ENCODE data around the gene ZRSR2.

DNA sequence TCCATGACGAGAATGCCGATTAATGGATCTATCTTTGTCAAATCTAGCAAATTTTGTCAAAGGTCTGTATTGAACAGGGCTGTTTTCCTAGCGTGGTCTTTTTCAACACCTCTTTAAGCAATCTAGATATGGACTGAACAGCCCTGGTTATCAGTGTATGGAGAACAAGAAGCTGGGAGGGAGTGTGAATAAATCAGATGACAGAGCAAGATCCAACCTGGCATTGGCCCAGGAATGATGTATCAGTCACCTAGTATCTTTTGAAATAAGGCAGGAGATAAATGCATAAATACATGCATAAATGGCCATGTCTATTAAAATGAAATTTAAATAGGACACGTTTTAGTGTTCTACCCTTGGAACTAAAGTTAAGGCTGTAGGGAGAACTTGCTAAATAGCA is 80.0 kb downstream of the ZRSR2 start:
- no peak for TF ChIP-seq JUNB (IDR thresholded peaks at IDR 0.05)
- TF ChIP-seq ASH2L (IDR thresholded peaks at IDR 0.05; ENCODE audit: borderline replicate concordance, low read depth), result no peak
- TF ChIP-seq, protein P1, sequence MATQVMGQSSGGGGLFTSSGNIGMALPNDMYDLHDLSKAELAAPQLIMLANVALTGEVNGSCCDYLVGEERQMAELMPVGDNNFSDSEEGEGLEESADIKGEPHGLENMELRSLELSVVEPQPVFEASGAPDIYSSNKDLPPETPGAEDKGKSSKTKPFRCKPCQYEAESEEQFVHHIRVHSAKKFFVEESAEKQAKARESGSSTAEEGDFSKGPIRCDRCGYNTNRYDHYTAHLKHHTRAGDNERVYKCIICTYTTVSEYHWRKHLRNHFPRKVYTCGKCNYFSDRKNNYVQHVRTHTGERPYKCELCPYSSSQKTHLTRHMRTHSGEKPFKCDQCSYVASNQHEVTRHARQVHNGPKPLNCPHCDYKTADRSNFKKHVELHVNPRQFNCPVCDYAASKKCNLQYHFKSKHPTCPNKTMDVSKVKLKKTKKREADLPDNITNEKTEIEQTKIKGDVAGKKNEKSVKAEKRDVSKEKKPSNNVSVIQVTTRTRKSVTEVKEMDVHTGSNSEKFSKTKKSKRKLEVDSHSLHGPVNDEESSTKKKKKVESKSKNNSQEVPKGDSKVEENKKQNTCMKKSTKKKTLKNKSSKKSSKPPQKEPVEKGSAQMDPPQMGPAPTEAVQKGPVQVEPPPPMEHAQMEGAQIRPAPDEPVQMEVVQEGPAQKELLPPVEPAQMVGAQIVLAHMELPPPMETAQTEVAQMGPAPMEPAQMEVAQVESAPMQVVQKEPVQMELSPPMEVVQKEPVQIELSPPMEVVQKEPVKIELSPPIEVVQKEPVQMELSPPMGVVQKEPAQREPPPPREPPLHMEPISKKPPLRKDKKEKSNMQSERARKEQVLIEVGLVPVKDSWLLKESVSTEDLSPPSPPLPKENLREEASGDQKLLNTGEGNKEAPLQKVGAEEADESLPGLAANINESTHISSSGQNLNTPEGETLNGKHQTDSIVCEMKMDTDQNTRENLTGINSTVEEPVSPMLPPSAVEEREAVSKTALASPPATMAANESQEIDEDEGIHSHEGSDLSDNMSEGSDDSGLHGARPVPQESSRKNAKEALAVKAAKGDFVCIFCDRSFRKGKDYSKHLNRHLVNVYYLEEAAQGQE (IDR thresholded peaks at IDR 0.05; ENCODE audit: low read depth, low read length), result no peak
- no peak for TF ChIP-seq CEBPB (IDR thresholded peaks at IDR 0.05; ENCODE audit: borderline replicate concordance in 1 of 2, low read depth in 2 of 2, low read length in 2 of 2)
- TF ChIP-seq TCF7 (IDR thresholded peaks at IDR 0.05; ENCODE audit: borderline replicate concordance), result no peak
- TF ChIP-seq, protein P2, sequence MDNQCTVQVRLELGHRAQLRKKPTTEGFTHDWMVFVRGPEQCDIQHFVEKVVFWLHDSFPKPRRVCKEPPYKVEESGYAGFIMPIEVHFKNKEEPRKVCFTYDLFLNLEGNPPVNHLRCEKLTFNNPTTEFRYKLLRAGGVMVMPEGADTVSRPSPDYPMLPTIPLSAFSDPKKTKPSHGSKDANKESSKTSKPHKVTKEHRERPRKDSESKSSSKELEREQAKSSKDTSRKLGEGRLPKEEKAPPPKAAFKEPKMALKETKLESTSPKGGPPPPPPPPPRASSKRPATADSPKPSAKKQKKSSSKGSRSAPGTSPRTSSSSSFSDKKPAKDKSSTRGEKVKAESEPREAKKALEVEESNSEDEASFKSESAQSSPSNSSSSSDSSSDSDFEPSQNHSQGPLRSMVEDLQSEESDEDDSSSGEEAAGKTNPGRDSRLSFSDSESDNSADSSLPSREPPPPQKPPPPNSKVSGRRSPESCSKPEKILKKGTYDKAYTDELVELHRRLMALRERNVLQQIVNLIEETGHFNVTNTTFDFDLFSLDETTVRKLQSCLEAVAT (IDR thresholded peaks at IDR 0.05), result no peak
- no peak for TF ChIP-seq EZH2 (IDR thresholded peaks at IDR 0.05; ENCODE audit: borderline replicate concordance, control insufficient read depth, low read depth, low read length)
- TF ChIP-seq SREBF2 (IDR thresholded peaks at IDR 0.05; ENCODE audit: low read length), result no peak
- TF ChIP-seq, protein P3, sequence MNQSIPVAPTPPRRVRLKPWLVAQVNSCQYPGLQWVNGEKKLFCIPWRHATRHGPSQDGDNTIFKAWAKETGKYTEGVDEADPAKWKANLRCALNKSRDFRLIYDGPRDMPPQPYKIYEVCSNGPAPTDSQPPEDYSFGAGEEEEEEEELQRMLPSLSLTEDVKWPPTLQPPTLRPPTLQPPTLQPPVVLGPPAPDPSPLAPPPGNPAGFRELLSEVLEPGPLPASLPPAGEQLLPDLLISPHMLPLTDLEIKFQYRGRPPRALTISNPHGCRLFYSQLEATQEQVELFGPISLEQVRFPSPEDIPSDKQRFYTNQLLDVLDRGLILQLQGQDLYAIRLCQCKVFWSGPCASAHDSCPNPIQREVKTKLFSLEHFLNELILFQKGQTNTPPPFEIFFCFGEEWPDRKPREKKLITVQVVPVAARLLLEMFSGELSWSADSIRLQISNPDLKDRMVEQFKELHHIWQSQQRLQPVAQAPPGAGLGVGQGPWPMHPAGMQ (IDR thresholded peaks at IDR 0.05; ENCODE audit: borderline replicate concordance), result no peak
- TF ChIP-seq ATF7 (IDR thresholded peaks at IDR 0.05; ENCODE audit: low read depth), result no peak
- TF ChIP-seq NBN (IDR thresholded peaks at IDR 0.05), result no peak
- TF ChIP-seq POLR2A (IDR thresholded peaks at IDR 0.05; ENCODE audit: low read depth, low read length), result no peak
- no peak for TF ChIP-seq SP1 (IDR thresholded peaks at IDR 0.05; ENCODE audit: low read depth, low read length)
